Measurements from ENCODE around the gene OOSP4A.

OOSP4A gene

GRCh38 chr11:59983212-59983611, 19.4 kb downstream of the OOSP4A start:
- no peaks in the 10 kb centered on the region for H3K9me3 Mint-ChIP-seq
- no peak overlapping the region for H3K4me3 Mint-ChIP-seq
- H3K36me3 Mint-ChIP-seq (ENCODE audit: low read depth) = no peaks in the 10 kb centered on the region
- no peak for TF ChIP-seq CTCF (IDR thresholded peaks at IDR 0.05; ENCODE audit: unreplicated experiment in 3 of 3)
- peaks cover 5% of the 10 kb centered on the region for H3K27me3 Mint-ChIP-seq (ENCODE audit: low read depth)
- H3K27ac Mint-ChIP-seq = no peak overlapping the region
- no peaks in the 10 kb centered on the region for H3K4me1 Mint-ChIP-seq

- no peak overlapping the region for H3K4me3 Mint-ChIP-seq
- no peaks in the 10 kb centered on the region for H3K36me3 Mint-ChIP-seq (ENCODE audit: low read depth)
- H3K27ac Mint-ChIP-seq = no peak overlapping the region
- peaks cover 5% of the 10 kb centered on the region for H3K9me3 Mint-ChIP-seq
- H3K4me1 Mint-ChIP-seq = no peaks in the 10 kb centered on the region
- H3K27me3 Mint-ChIP-seq (ENCODE audit: low read depth) = peaks cover 4% of the 10 kb centered on the region
- TF ChIP-seq CTCF (IDR thresholded peaks at IDR 0.05; ENCODE audit: unreplicated experiment in 3 of 3) = no peak
These were observed 20.5 kb downstream of the OOSP4A start for GRCh38 chr11:59984368-59984767.

GRCh38 chr11:59990421-59990820, 26.6 kb downstream of the OOSP4A start:
- no peaks in the 10 kb centered on the region for H3K36me3 Mint-ChIP-seq (ENCODE audit: low read depth)
- peaks cover 17% of the 10 kb centered on the region for H3K9me3 Mint-ChIP-seq

GRCh38 chr11:59992425-59992824, 28.6 kb downstream of the OOSP4A start:
- no peaks in the 10 kb centered on the region for H3K27me3 Mint-ChIP-seq (ENCODE audit: low read depth)
- H3K27ac Mint-ChIP-seq = no peak overlapping the region
- no peak overlapping the region for H3K4me3 Mint-ChIP-seq
- H3K9me3 Mint-ChIP-seq = peaks cover 17% of the 10 kb centered on the region
- H3K4me1 Mint-ChIP-seq = no peaks in the 10 kb centered on the region
- TF ChIP-seq CTCF (IDR thresholded peaks at IDR 0.05; ENCODE audit: unreplicated experiment in 3 of 3) = no peak
- H3K36me3 Mint-ChIP-seq (ENCODE audit: low read depth) = no peaks in the 10 kb centered on the region

More at GRCh38 chr11:59990421-59990820, 26.6 kb downstream of the OOSP4A start:
- no peaks in the 10 kb centered on the region for H3K4me1 Mint-ChIP-seq
- no peak overlapping the region for H3K27ac Mint-ChIP-seq
- no peak for TF ChIP-seq CTCF (IDR thresholded peaks at IDR 0.05; ENCODE audit: unreplicated experiment in 3 of 3)
- no peaks in the 10 kb centered on the region for H3K27me3 Mint-ChIP-seq (ENCODE audit: low read depth)
- H3K4me3 Mint-ChIP-seq = no peak overlapping the region

GRCh38 chr11:59997800-59998199, 34.0 kb downstream of the OOSP4A start:
- no peaks in the 10 kb centered on the region for H3K27me3 Mint-ChIP-seq (ENCODE audit: low read depth)
- TF ChIP-seq CTCF (IDR thresholded peaks at IDR 0.05; ENCODE audit: unreplicated experiment in 3 of 3) = no peak
- H3K4me3 Mint-ChIP-seq = no peak overlapping the region
- H3K4me1 Mint-ChIP-seq = no peaks in the 10 kb centered on the region
- no peaks in the 10 kb centered on the region for H3K9me3 Mint-ChIP-seq
- no peaks in the 10 kb centered on the region for H3K36me3 Mint-ChIP-seq (ENCODE audit: low read depth)
- H3K27ac Mint-ChIP-seq = no peak overlapping the region

GRCh38 chr11:59999691-60000090, 35.9 kb downstream of the OOSP4A start:
- Mint-ChIP-seq H3K27ac (no peak overlapping the region), H3K27me3 (ENCODE audit: low read depth) (no peaks in the 10 kb centered on the region), H3K9me3 (no peaks in the 10 kb centered on the region), H3K4me1 (no peaks in the 10 kb centered on the region), H3K36me3 (ENCODE audit: low read depth) (no peaks in the 10 kb centered on the region), H3K4me3 (no peak overlapping the region)
- no peak for TF ChIP-seq CTCF (IDR thresholded peaks at IDR 0.05; ENCODE audit: unreplicated experiment in 3 of 3)

Measured in nephron (organoid).